ENCODE results near the gene DSCAML1.

The DSCAML1 gene

DNA sequence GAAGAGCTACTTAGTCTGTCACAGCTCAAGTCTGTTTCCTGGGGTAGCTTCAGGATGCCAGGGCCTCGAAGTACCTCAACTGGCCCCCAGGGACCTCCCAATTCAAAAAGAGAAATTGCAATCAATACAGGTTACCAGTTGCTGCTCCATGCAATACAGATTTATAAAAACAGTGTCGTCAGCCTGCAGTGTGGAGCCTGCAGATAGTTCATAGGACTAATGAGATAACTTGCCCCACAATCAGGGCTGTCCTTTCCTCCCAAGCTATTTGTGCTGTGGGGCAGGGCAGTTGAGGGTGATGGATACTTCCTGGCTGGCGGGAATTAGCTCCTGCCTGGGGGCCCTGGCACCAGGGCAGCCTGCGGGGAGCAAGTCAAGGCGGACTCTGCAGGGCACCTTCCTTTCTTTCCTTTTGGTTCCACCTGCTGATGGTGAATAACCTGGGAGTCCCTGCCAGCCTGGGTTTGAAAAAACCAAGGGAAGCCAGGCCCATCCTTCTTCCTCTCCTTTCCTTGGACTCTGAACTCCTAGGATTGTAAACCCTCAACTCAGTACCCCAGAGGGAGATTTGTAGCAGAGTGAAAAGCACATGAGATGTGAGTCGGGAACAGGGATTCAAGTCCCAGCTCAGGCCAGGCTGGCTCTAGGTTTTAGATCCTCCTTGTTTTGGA lies 252.8 kb downstream of the DSCAML1 start:
- Histone ChIP-seq H3K36me3 (ENCODE audit: control insufficient read depth in 2 of 2, insufficient read depth in 2 of 2, low read length in 2 of 2) (no peaks in the 10 kb centered on the region), H3K4me1 (ENCODE audit: control insufficient read depth in 2 of 2, insufficient read depth in 2 of 2, low read length in 2 of 2) (peaks cover 0 to 8% of the 10 kb centered on the region in 2 donors), H3K27me3 (ENCODE audit: control insufficient read depth in 2 of 2, insufficient read depth in 2 of 2, low read length in 2 of 2) (no peaks in the 10 kb centered on the region), H3K27ac (ENCODE audit: low read depth in 2 of 2, low read length in 2 of 2) (peak overlapping the region; percentile 23 to 44), H3K9me3 (ENCODE audit: control insufficient read depth in 2 of 2, low read length in 2 of 2) (no peaks in the 10 kb centered on the region), H3K4me3 (ENCODE audit: low read length in 2 of 2) (no peak overlapping the region), H3K9ac (ENCODE audit: low read depth in 1 of 2, low read length in 2 of 2) (no peak overlapping the region)

DNA sequence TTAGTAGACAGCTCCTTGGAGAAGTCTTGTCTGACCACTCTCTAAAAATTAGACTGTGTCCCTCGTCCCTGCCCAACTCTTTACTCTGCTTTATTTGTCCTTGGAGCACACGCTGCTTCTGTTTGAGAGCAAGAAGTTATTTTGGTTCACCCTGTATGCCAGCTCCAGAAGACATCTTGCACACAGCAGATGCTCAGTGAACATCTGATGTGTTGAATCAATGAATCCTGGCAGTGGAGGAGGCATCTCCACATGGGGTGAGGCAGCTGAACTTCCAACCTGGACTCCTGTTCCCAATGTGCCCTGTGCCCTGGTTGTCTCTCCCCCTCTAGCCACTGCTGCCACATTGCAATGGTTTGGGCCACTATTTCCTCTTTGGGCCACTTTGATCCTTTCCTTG lies 255.8 kb downstream of the DSCAML1 start:
- no peak overlapping the region for H3K27ac ChIP-seq (ENCODE audit: low read depth in 2 of 2, low read length in 2 of 2)
- peaks cover 0 to 8% of the 10 kb centered on the region in 2 donors for H3K4me1 ChIP-seq (ENCODE audit: control insufficient read depth in 2 of 2, insufficient read depth in 2 of 2, low read length in 2 of 2)
- H3K9me3 ChIP-seq (ENCODE audit: control insufficient read depth in 2 of 2, low read length in 2 of 2) = no peaks in the 10 kb centered on the region
- H3K27me3 ChIP-seq (ENCODE audit: control insufficient read depth in 2 of 2, insufficient read depth in 2 of 2, low read length in 2 of 2) = no peaks in the 10 kb centered on the region
- no peaks in the 10 kb centered on the region for H3K36me3 ChIP-seq (ENCODE audit: control insufficient read depth in 2 of 2, insufficient read depth in 2 of 2, low read length in 2 of 2)
- H3K9ac ChIP-seq (ENCODE audit: low read depth in 1 of 2, low read length in 2 of 2) = no peak overlapping the region
- no peak overlapping the region for H3K4me3 ChIP-seq (ENCODE audit: low read length in 2 of 2)

DNA sequence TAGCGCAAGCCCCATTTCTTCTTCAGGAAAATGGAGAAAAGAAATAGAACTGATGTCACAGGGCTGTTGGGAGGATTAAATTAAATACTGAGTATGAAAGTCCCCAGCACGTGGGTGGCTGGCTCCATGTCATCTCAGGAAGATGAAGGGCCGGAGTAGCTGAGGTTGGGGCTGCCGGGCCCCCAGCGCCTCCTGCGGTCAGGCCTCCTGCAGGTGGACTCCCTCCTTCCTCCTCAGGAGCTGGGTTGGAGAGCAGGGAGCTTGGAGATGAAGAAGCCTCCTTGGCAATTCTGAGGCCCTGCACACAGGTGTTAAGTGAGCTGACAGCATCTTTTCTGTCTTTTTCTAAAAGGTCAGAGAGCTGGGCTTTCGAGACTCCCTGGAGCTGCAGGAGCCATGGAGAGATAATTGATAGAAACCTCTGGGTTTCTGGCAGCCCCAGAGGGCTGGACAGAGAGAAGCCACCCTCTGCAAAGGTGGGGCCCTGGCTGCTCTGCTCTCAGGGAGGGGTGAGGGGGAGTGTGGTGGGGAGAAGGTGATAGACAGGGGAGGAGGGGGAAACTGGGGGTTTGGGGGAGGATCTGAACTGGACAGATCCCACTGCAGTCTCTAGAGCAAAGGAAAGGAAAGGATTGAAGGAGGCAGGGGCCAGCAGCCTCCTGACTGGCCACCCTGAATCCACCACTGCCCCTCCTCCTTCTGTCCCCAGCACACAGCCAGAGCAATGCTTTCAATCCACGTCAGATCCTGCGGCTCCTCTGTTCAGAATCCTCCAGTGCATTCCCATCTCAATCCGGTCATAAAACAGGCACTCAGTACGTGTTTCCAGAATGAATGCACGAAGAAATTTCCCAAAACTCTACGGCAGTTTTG lies 258.5 kb downstream of the DSCAML1 start:
- H3K36me3 ChIP-seq (ENCODE audit: control insufficient read depth in 2 of 2, insufficient read depth in 2 of 2, low read length in 2 of 2) = no peaks in the 10 kb centered on the region
- H3K27me3 ChIP-seq (ENCODE audit: control insufficient read depth in 2 of 2, insufficient read depth in 2 of 2, low read length in 2 of 2) = no peaks in the 10 kb centered on the region
- H3K4me3 ChIP-seq (ENCODE audit: low read length in 2 of 2) = no peak overlapping the region
- no peak overlapping the region for H3K27ac ChIP-seq (ENCODE audit: low read depth in 2 of 2, low read length in 2 of 2)
- no peaks in the 10 kb centered on the region for H3K9me3 ChIP-seq (ENCODE audit: control insufficient read depth in 2 of 2, low read length in 2 of 2)
- no peak overlapping the region for H3K9ac ChIP-seq (ENCODE audit: low read depth in 1 of 2, low read length in 2 of 2)
- H3K4me1 ChIP-seq (ENCODE audit: control insufficient read depth in 2 of 2, insufficient read depth in 2 of 2, low read length in 2 of 2) = peaks cover 2 to 5% of the 10 kb centered on the region in 2 donors

DNA sequence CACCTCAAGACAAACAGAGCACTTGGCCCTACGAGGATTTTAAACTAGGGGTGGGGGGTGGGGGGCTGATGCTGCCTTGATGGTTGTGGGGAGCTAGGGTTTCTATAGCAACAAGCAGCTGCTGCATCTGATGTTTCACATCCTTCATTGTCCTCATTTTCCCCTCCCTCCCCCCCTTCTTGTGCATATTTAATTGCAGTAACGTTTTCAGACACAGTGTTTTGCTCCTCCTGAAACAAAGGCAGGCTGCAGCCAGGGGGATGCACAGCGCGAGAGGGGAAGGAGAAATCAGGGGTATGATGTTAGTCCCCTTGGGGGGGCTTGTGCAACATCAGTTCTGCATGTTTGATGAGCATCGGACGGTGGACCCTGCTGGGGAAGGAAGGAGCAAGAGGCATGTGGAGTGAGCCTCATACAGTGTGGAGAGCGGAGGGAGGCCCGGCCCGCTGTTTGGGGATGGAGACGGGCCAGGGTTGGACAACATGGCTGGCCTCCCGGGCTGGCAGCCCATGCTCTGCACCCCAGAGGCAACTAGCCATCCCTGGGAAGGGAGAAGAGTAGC lies 261.1 kb downstream of the DSCAML1 start:
- H3K27me3 ChIP-seq (ENCODE audit: control insufficient read depth in 2 of 2, insufficient read depth in 2 of 2, low read length in 2 of 2) = no peaks in the 10 kb centered on the region
- H3K4me1 ChIP-seq (ENCODE audit: control insufficient read depth in 2 of 2, insufficient read depth in 2 of 2, low read length in 2 of 2) = peaks cover 2 to 5% of the 10 kb centered on the region in 2 donors
- no peak overlapping the region for H3K4me3 ChIP-seq (ENCODE audit: low read length in 2 of 2)
- no peaks in the 10 kb centered on the region for H3K9me3 ChIP-seq (ENCODE audit: control insufficient read depth in 2 of 2, low read length in 2 of 2)
- no peaks in the 10 kb centered on the region for H3K36me3 ChIP-seq (ENCODE audit: control insufficient read depth in 2 of 2, insufficient read depth in 2 of 2, low read length in 2 of 2)
- H3K9ac ChIP-seq (ENCODE audit: low read depth in 1 of 2, low read length in 2 of 2) = no peak overlapping the region
- H3K27ac ChIP-seq (ENCODE audit: low read depth in 2 of 2, low read length in 2 of 2) = no peak overlapping the region

DNA sequence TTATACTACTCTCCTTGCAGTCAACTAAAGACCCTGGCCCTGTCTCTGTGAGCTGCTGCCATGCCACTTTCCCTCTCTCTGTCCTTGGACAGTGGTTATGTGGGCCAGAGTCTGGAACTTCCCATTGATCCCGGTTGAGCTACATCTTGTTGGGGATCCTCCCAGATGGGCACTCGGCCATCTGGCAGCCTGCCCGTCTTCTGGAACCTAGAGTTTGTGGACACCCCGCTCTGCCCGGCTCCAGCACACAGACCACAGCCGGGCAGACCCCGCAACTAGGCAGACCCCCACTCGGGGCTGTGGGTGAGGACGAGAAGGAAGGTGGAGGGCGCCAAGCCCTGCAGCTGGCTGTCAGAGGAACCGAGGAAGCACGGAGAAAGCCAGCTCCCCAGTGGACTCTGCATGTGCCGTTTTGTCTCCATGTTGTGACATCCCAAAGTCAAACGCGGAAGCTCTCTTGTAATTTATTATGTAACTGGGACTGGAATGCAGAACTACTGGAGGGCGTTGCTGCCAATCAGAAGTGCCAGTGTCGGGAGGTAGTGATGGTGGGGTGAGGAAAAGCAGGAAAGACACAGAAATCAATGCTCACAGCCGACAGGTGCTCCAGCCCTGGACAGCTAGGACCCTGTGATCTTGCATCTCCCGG lies 261.7 kb downstream of the DSCAML1 start:
- H3K4me3 ChIP-seq (ENCODE audit: low read length in 2 of 2) = peak overlapping the region in 1 of 2 donors; percentile 32

DNA sequence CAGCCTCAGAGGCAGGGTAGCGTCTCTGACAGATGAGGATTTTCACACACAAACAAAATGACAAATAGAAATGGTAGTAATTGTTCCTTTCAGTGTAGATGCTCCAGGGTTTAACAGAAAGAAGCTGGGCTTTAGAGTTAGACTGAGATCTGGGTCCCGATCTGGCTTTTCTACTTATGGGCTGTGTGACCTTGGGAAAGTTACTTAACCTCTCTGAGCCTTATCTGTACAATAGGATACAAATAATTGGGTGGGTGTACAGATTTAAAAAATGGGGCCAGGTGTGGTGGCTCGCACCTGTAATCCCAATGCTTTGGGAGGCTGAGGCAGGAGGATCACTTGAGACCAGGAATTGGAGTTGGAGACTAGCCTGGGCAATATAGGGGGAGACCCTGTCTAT lies 264.4 kb downstream of the DSCAML1 start:
- Histone ChIP-seq H3K9me3 (ENCODE audit: control insufficient read depth in 2 of 2, low read length in 2 of 2) (no peaks in the 10 kb centered on the region), H3K36me3 (ENCODE audit: control insufficient read depth in 2 of 2, insufficient read depth in 2 of 2, low read length in 2 of 2) (no peaks in the 10 kb centered on the region), H3K9ac (ENCODE audit: low read depth in 1 of 2, low read length in 2 of 2) (no peak overlapping the region), H3K4me3 (ENCODE audit: low read length in 2 of 2) (no peak overlapping the region), H3K4me1 (ENCODE audit: control insufficient read depth in 2 of 2, insufficient read depth in 2 of 2, low read length in 2 of 2) (peaks cover 2 to 5% of the 10 kb centered on the region in 2 donors), H3K27ac (ENCODE audit: low read depth in 2 of 2, low read length in 2 of 2) (no peak overlapping the region), H3K27me3 (ENCODE audit: control insufficient read depth in 2 of 2, insufficient read depth in 2 of 2, low read length in 2 of 2) (no peaks in the 10 kb centered on the region)

More for the DNA sequence above, 261.7 kb downstream of the DSCAML1 start:
- Histone ChIP-seq H3K9me3 (ENCODE audit: control insufficient read depth in 2 of 2, low read length in 2 of 2) (no peaks in the 10 kb centered on the region), H3K27me3 (ENCODE audit: control insufficient read depth in 2 of 2, insufficient read depth in 2 of 2, low read length in 2 of 2) (no peaks in the 10 kb centered on the region), H3K4me1 (ENCODE audit: control insufficient read depth in 2 of 2, insufficient read depth in 2 of 2, low read length in 2 of 2) (peaks cover 2 to 5% of the 10 kb centered on the region in 2 donors), H3K27ac (ENCODE audit: low read depth in 2 of 2, low read length in 2 of 2) (no peak overlapping the region), H3K36me3 (ENCODE audit: control insufficient read depth in 2 of 2, insufficient read depth in 2 of 2, low read length in 2 of 2) (no peaks in the 10 kb centered on the region), H3K9ac (ENCODE audit: low read depth in 1 of 2, low read length in 2 of 2) (no peak overlapping the region)

DNA sequence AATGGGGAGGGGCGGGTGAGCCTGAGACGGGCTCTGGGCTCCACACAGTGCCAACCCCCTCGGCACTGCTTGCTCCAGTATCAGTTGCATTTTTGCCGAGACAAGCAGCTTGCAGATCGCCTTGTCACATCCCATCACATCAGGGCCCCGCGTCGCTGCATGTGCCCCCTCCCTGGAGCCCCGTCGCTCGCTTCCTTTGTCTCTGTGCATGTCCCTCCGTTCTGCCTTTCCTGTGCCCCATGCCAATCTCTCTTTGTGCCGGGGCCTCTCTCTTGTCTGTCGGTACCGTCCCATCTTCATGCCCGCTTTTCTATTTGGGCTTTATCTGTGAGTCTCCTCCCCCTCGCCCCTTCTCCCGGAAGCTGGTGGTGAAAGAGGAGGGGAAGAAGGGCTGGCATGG lies 267.2 kb downstream of the DSCAML1 start:
- Histone ChIP-seq H3K27me3 (ENCODE audit: control insufficient read depth in 2 of 2, insufficient read depth in 2 of 2, low read length in 2 of 2) (peaks cover 0 to 2% of the 10 kb centered on the region in 2 donors), H3K4me3 (ENCODE audit: low read length in 2 of 2) (no peak overlapping the region), H3K9ac (ENCODE audit: low read depth in 1 of 2, low read length in 2 of 2) (no peak overlapping the region)

DNA sequence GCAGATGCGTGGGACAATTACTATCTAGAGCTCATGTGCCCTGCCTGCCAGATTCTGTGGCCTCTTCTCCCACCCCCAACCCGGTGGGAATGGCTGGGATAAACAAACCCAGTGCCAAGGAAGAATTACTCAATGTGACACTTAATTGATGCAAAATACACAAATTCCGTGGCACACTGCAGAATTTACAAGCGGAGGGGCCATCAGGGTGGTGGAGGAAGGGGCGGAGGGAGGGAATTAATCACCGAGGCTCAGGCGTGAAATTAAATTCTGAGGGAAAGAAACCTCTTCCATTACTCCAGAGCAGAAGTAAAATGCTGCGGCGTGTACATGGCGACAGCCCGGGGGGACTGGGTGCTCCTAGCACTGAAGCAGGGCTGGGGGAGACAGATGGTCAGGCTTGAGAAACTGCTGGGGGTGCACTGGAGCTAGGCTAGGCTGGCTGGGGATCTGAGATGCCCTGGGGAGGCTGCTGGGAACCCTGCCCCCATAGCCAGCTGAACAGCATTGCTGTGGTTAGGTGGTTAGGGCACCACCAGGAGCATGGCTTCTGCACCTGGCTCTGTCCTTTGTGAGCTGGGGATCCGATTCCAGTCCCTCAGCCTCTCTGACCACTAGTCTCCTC lies 268.8 kb downstream of the DSCAML1 start:
- no peak overlapping the region for H3K27ac ChIP-seq (ENCODE audit: low read depth in 2 of 2, low read length in 2 of 2)
- no peaks in the 10 kb centered on the region for H3K36me3 ChIP-seq (ENCODE audit: control insufficient read depth in 2 of 2, insufficient read depth in 2 of 2, low read length in 2 of 2)
- no peak overlapping the region for H3K9ac ChIP-seq (ENCODE audit: low read depth in 1 of 2, low read length in 2 of 2)
- no peak overlapping the region for H3K4me3 ChIP-seq (ENCODE audit: low read length in 2 of 2)
- no peaks in the 10 kb centered on the region for H3K9me3 ChIP-seq (ENCODE audit: control insufficient read depth in 2 of 2, low read length in 2 of 2)
- H3K4me1 ChIP-seq (ENCODE audit: control insufficient read depth in 2 of 2, insufficient read depth in 2 of 2, low read length in 2 of 2) = no peaks in the 10 kb centered on the region
- H3K27me3 ChIP-seq (ENCODE audit: control insufficient read depth in 2 of 2, insufficient read depth in 2 of 2, low read length in 2 of 2) = peaks cover 0 to 2% of the 10 kb centered on the region in 2 donors

More for the DNA sequence above, 267.2 kb downstream of the DSCAML1 start:
- Histone ChIP-seq H3K36me3 (ENCODE audit: control insufficient read depth in 2 of 2, insufficient read depth in 2 of 2, low read length in 2 of 2) (no peaks in the 10 kb centered on the region), H3K27ac (ENCODE audit: low read depth in 2 of 2, low read length in 2 of 2) (no peak overlapping the region), H3K9me3 (ENCODE audit: control insufficient read depth in 2 of 2, low read length in 2 of 2) (no peaks in the 10 kb centered on the region), H3K4me1 (ENCODE audit: control insufficient read depth in 2 of 2, insufficient read depth in 2 of 2, low read length in 2 of 2) (no peaks in the 10 kb centered on the region)

DNA sequence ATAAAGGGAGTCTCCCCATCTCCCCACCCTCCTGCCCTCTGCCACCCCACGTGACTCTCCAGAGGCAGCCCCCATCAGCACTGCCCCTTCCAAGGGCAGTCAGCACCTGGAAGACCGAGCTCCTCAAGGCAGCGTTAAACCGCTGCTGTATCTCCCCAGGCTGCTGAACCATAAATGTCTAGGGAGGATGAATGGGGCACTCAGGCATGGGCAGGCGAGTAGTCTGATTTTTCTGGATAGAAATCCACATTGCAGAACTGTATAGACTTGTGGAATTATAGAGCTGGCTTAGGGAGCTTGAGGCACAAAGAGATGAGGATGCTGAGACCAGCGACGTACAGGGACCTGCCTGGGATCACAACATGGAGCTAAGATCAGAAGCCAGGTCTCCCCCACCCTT lies 269.7 kb downstream of the DSCAML1 start:
- no peaks in the 10 kb centered on the region for H3K36me3 ChIP-seq (ENCODE audit: control insufficient read depth in 2 of 2, insufficient read depth in 2 of 2, low read length in 2 of 2)
- no peaks in the 10 kb centered on the region for H3K4me1 ChIP-seq (ENCODE audit: control insufficient read depth in 2 of 2, insufficient read depth in 2 of 2, low read length in 2 of 2)
- no peak overlapping the region for H3K9ac ChIP-seq (ENCODE audit: low read depth in 1 of 2, low read length in 2 of 2)
- no peaks in the 10 kb centered on the region for H3K9me3 ChIP-seq (ENCODE audit: control insufficient read depth in 2 of 2, low read length in 2 of 2)
- no peak overlapping the region for H3K4me3 ChIP-seq (ENCODE audit: low read length in 2 of 2)
- H3K27me3 ChIP-seq (ENCODE audit: control insufficient read depth in 2 of 2, insufficient read depth in 2 of 2, low read length in 2 of 2) = peaks cover 0 to 2% of the 10 kb centered on the region in 2 donors
- H3K27ac ChIP-seq (ENCODE audit: low read depth in 2 of 2, low read length in 2 of 2) = no peak overlapping the region
